Activated naive CD8-positive, alpha-beta T cell treated with anti-CD3 and anti-CD28 coated beads for 36 hours (primary cell): ENCODE data around the gene NSL1. TPM values are rescaled to one million over a fixed set of nuclear protein-coding genes. Genes with fewer than 3 reads are reported as not detected.

ENCODE experiments used
- DNase-seq: peaks from one replicate; pipeline ENCODE4 v3.0.0; 2021
- H3K27ac Mint-ChIP-seq: one replicate; pipeline ENCODE4 v1.8.0; 2022; ENCODE audit warnings: mild to moderate bottlenecking, moderate library complexity, mixed read lengths
- H3K27me3 Mint-ChIP-seq: one replicate; pipeline ENCODE4 v1.8.0; 2022; ENCODE audit warnings: mild to moderate bottlenecking, mixed read lengths
- H3K36me3 Mint-ChIP-seq: one replicate; pipeline ENCODE4 v1.8.0; 2021; ENCODE audit warnings: mild to moderate bottlenecking, mixed read lengths
- H3K4me1 Mint-ChIP-seq: one replicate; pipeline ENCODE4 v1.8.0; 2021; ENCODE audit warnings: mixed read lengths
- H3K4me3 Mint-ChIP-seq: one replicate; pipeline ENCODE4 v1.8.0; 2022; ENCODE audit warnings: mild to moderate bottlenecking, moderate library complexity, mixed read lengths
- H3K9me3 Mint-ChIP-seq: one replicate; pipeline ENCODE4 v1.8.0; 2022; ENCODE audit warnings: mixed read lengths
- total RNA-seq, 2 experiments: library from RNA; stranded (reverse); gene quantifications; one replicate each; pipeline ENCODE4 v1.2.3, GENCODE V29; 2021

NSL1 gene
- total RNA-seq, 2 experiments from 2014 or later, result 35.7 to 36.7 TPM

- Mint-ChIP-seq H3K4me1 (peaks cover 15% of the 10 kb centered on the region), H3K27me3 (no peaks in the 10 kb centered on the region), H3K27ac (no peak overlapping the region), H3K4me3 (no peak overlapping the region), H3K36me3 (peaks cover 33% of the 10 kb centered on the region), H3K9me3 (no peaks in the 10 kb centered on the region)
- no peak for DNase-seq
Measured at GRCh38 chr1:212692774-212693644, 98.6 kb downstream of the NSL1 start.

GRCh38 chr1:212691561-212692071 lies 100.0 kb downstream of the NSL1 start:
- H3K4me3 Mint-ChIP-seq, result no peak overlapping the region
- no peaks in the 10 kb centered on the region for H3K9me3 Mint-ChIP-seq
- no peaks in the 10 kb centered on the region for H3K27me3 Mint-ChIP-seq
- DNase-seq, result no peak
- H3K4me1 Mint-ChIP-seq, result peaks cover 2% of the 10 kb centered on the region
- H3K27ac Mint-ChIP-seq, result no peak overlapping the region
- H3K36me3 Mint-ChIP-seq, result peaks cover 33% of the 10 kb centered on the region

GRCh38 chr1:212690816-212691403 lies 100.7 kb downstream of the NSL1 start:
- Mint-ChIP-seq H3K4me3 (no peak overlapping the region), H3K4me1 (no peaks in the 10 kb centered on the region), H3K27ac (no peak overlapping the region), H3K36me3 (peaks cover 30% of the 10 kb centered on the region), H3K27me3 (no peaks in the 10 kb centered on the region), H3K9me3 (no peaks in the 10 kb centered on the region)
- no peak for DNase-seq

GRCh38 chr1:212689758-212690529 lies 101.6 kb downstream of the NSL1 start:
- H3K36me3 Mint-ChIP-seq, result peaks cover 28% of the 10 kb centered on the region
- H3K4me1 Mint-ChIP-seq, result no peaks in the 10 kb centered on the region
- H3K27ac Mint-ChIP-seq, result no peak overlapping the region
- no peaks in the 10 kb centered on the region for H3K9me3 Mint-ChIP-seq
- DNase-seq, result no peak
- no peak overlapping the region for H3K4me3 Mint-ChIP-seq
- H3K27me3 Mint-ChIP-seq, result no peaks in the 10 kb centered on the region

GRCh38 chr1:212689196-212689725 lies 102.3 kb downstream of the NSL1 start:
- Mint-ChIP-seq H3K4me1 (peaks cover under 1% of the 10 kb centered on the region), H3K9me3 (no peaks in the 10 kb centered on the region), H3K27me3 (no peaks in the 10 kb centered on the region), H3K36me3 (peaks cover 29% of the 10 kb centered on the region), H3K27ac (no peak overlapping the region), H3K4me3 (no peak overlapping the region)
- no peak for DNase-seq

- Mint-ChIP-seq H3K4me3 (no peak overlapping the region), H3K9me3 (no peaks in the 10 kb centered on the region), H3K4me1 (peaks cover 8% of the 10 kb centered on the region), H3K36me3 (peaks cover 34% of the 10 kb centered on the region), H3K27me3 (no peaks in the 10 kb centered on the region), H3K27ac (no peak overlapping the region)
- no peak for DNase-seq
Measured at GRCh38 chr1:212688341-212689047, 103.1 kb downstream of the NSL1 start.

GRCh38 chr1:212687811-212688210 lies 103.8 kb downstream of the NSL1 start:
- no peaks in the 10 kb centered on the region for H3K9me3 Mint-ChIP-seq
- no peaks in the 10 kb centered on the region for H3K27me3 Mint-ChIP-seq
- peaks cover 15% of the 10 kb centered on the region for H3K4me1 Mint-ChIP-seq
- no peak overlapping the region for H3K4me3 Mint-ChIP-seq
- H3K36me3 Mint-ChIP-seq, result peaks cover 31% of the 10 kb centered on the region
- no peak for DNase-seq
- H3K27ac Mint-ChIP-seq, result peak overlapping the region; percentile 47

- DNase-seq, result no peak
- Mint-ChIP-seq H3K27ac (no peak overlapping the region), H3K4me3 (no peak overlapping the region), H3K36me3 (peaks cover 29% of the 10 kb centered on the region), H3K4me1 (peaks cover 23% of the 10 kb centered on the region), H3K9me3 (no peaks in the 10 kb centered on the region), H3K27me3 (no peaks in the 10 kb centered on the region)
Measured at GRCh38 chr1:212686591-212686990, 105.0 kb downstream of the NSL1 start.

- H3K4me1 Mint-ChIP-seq, result peaks cover 25% of the 10 kb centered on the region
- H3K36me3 Mint-ChIP-seq, result peaks cover 29% of the 10 kb centered on the region
- H3K27ac Mint-ChIP-seq, result no peak overlapping the region
- no peak for DNase-seq
- no peak overlapping the region for H3K4me3 Mint-ChIP-seq
- no peaks in the 10 kb centered on the region for H3K27me3 Mint-ChIP-seq
- H3K9me3 Mint-ChIP-seq, result no peaks in the 10 kb centered on the region
Measured at GRCh38 chr1:212686069-212686468, 105.5 kb downstream of the NSL1 start.

- no peaks in the 10 kb centered on the region for H3K27me3 Mint-ChIP-seq
- H3K36me3 Mint-ChIP-seq, result peaks cover 29% of the 10 kb centered on the region
- peaks cover 28% of the 10 kb centered on the region for H3K4me1 Mint-ChIP-seq
- H3K9me3 Mint-ChIP-seq, result no peaks in the 10 kb centered on the region
- H3K27ac Mint-ChIP-seq, result peak overlapping the region; percentile 26
- no peak for DNase-seq
- H3K4me3 Mint-ChIP-seq, result no peak overlapping the region
Measured at GRCh38 chr1:212685429-212685828, 106.1 kb downstream of the NSL1 start.

GRCh38 chr1:212684521-212685090 lies 107.0 kb downstream of the NSL1 start:
- Mint-ChIP-seq H3K36me3 (peaks cover 29% of the 10 kb centered on the region), H3K4me1 (peaks cover 31% of the 10 kb centered on the region), H3K9me3 (no peaks in the 10 kb centered on the region), H3K27ac (peak overlapping the region; percentile 93), H3K4me3 (no peak overlapping the region), H3K27me3 (no peaks in the 10 kb centered on the region)
- no peak for DNase-seq

GRCh38 chr1:212684076-212684475 lies 107.5 kb downstream of the NSL1 start:
- H3K9me3 Mint-ChIP-seq, result no peaks in the 10 kb centered on the region
- H3K36me3 Mint-ChIP-seq, result peaks cover 29% of the 10 kb centered on the region
- H3K27me3 Mint-ChIP-seq, result no peaks in the 10 kb centered on the region
- peak overlapping the region; percentile 93 for H3K27ac Mint-ChIP-seq
- peaks cover 35% of the 10 kb centered on the region for H3K4me1 Mint-ChIP-seq
- H3K4me3 Mint-ChIP-seq, result peak overlapping the region; percentile 61
- no peak for DNase-seq

- Mint-ChIP-seq H3K9me3 (no peaks in the 10 kb centered on the region), H3K36me3 (peaks cover 29% of the 10 kb centered on the region), H3K4me3 (peak overlapping the region; percentile 61), H3K27ac (peak overlapping the region; percentile 93), H3K27me3 (no peaks in the 10 kb centered on the region), H3K4me1 (peaks cover 42% of the 10 kb centered on the region)
- DNase-seq, result peak; percentile 81
Measured at GRCh38 chr1:212683357-212683722, 108.2 kb downstream of the NSL1 start.
